Stimulated activated CD8-positive, alpha-beta memory T cell treated with anti-CD3 and anti-CD28 coated beads, Interleukin-12 subunit alpha, Interleukin-12 subunit beta, amount 100 ng/mL, for 24 hours (primary cell): ENCODE measurements around the gene UPK3BL2.
"Not testable (repeated sequence)": the region's sequence is repeated elsewhere in the genome, so short reads cannot be mapped to it uniquely, and the experiment has no call there.

Source experiments
- DNase-seq: peaks from one replicate; pipeline ENCODE4 v3.0.0-alpha.2; 2020; ENCODE audit errors: extremely low read depth

The UPK3BL2 gene, protein sequence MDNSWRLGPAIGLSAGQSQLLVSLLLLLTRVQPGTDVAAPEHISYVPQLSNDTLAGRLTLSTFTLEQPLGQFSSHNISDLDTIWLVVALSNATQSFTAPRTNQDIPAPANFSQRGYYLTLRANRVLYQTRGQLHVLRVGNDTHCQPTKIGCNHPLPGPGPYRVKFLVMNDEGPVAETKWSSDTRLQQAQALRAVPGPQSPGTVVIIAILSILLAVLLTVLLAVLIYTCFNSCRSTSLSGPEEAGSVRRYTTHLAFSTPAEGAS

DNA sequence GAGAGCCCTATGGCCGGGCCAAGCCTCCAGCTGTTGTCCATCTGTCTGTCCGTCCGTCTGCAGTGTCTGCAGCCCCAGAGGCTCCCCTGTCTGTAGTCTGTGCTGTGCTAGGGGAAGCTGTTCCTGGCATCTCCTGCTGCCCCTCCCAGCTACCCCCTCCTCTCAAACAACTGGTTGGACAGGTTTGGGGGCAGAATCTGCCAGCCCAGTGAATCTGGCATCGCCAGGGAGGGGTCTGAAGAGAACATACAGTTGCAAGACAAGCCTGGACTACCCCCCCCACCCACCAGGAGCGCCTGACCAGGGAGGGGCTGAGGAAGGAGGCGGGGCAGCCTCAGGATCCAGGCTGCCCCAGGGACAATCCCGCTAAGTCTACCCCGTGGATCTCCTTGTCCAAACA, at the start of gene UPK3BL2:
Gene UPK3BL2 (minus strand): TSS at position 101 of the 400 bp plus-strand sequence. CDS start 60 bp downstream, at position 41.
- not testable (repeated sequence) for DNase-seq

DNA sequence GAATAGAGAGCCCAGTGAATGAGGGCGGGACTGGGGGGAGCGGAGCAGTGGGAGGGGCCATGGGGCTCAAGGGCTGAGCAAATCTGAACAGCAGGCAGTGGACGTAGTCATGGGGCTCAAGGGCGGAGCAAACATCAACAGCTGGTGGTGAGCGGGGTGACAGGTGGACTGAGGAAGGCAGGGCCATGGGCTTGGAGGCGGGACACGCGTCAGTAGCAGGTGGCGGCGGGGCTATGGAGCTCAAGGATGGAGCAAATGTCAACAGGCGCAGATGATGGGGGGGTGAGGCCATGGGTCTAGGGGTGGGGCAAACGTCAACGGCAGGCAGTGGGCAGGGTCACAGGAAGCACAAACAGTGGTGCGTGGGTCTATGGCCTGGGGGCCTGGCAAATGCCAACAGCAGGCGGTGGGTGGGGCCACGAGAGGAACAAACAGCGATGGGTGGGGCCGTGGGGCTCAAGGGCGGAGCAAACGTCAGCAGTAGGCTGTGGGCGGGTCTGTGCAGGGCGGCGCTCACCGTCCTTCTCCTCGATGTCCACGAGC, 49.1 kb upstream of the UPK3BL2 start:
- peak; percentile 1 for DNase-seq

DNA sequence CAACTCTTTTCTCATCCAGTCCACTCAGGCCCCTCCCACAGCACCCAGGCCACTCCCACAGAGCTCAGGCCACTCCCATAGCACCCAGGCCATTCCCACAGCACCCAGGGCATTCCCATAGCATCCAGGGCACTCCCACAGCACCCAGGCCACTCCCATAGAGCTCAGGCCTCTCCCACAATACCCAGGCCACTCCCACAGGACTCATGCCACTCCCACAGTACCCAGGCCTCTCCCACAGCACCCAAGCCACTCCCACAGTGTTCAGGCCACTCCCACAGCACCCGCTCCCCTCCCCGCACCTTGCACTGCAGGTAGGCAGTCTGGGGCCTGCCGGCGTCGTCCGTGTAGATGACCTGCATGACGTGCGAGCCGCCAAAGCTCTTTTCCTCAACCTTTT, 46.4 kb upstream of the UPK3BL2 start:
- not testable (repeated sequence) for DNase-seq

DNA sequence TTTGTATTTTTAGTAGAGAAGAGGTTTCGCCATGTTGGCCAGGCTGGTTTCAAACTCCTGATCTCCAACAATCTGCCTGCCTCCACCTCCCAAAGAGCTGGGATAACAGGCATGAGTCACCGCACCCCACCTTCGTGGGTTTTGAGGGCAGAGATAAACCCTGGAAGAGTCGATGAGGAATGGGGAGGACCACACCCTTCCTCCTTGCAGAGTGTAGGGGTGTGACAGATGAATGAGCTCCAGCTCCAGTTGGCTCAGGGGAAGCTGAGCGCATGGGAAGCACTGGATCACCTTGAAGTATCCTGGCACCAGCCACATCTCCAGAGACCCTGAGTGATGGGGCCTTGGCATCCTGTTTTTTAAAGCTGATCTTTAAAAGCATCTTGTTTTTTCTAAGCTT, 40.0 kb upstream of the UPK3BL2 start:
- not testable (repeated sequence) for DNase-seq

DNA sequence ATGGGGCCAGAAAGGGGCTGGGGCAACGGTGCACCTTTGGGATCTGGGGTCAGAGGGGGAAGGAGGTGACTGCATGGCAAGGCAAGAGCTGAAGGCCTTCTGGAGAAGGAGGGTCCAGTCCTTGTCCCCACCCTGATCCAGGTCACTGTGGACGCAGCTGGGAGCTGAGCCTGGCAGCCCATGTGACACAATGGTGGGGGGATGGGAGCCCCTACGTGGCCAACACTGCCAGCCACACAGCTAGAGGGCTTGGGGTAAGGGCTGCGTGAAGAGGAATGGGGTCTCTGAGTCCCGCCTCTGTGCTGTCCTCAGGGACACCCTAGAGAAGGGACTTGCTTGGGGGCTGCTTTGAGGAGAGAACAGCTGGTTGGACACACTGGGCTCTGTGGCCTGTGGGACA, 38.2 kb upstream of the UPK3BL2 start:
- not testable (repeated sequence) for DNase-seq

DNA sequence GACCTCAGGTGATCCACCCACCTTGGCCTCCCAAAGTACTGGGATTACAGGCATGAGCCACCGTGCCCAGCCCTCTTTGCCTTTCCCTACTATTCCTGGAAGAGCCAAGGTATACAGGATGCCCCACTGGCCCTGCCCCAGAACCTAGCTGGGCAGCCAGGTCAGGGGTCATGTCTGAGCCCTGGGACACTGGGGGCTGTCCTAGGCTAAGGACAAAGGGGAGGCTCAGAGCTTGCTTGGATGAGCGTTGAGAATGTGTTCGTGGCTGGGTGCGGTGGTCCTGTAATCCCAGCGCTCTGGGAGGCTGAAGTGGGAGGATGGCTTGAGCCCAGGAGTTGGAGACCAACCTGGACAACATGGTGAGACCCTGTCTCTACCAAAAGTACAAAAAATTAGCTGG, 35.0 kb upstream of the UPK3BL2 start:
- DNase-seq = not testable (repeated sequence)

DNA sequence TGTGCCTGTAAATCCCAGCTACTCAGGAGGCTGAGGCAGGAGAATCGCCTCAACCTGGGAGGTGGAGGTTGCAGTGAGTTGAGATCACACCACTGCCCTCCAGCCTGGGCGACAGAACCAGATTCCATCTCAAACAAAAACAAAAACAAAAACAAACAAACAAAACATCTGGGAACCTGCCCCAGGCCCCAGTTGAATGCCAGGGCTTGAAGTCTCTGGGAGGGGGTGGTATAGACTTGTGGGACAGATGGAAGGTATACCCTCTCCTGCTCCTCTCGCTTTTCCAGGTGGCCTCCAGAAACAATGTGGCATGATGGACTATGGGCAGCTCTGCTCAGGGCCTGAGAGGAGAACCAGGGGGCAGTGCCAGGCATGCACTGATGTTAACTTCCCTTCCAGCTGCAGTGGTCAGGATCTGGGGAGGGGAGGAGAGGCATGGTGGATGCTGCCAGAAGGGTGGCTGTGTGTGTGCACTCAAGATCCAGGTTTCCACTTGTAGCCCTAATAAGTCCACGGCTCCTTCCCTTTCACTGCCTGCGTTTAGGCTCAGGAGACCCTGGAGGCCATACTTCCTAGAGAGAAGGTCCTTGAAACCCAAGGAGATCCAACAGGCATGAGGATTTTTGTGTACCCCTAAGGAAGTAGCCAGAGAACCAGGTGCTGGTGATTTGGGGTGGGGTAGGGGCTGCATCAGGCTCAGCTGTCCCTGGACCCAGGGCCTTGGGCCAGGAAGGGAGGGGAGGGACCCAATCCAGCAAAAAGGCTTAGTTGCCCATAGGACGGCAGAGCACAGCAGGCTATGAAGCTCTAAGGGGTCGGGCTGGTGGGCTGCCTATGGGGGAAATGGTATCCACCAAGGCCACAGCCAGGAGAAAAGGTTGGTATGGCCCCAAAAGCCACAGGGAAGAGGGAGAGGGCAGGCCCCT, 34.1 kb upstream of the UPK3BL2 start:
- not testable (repeated sequence) for DNase-seq

DNA sequence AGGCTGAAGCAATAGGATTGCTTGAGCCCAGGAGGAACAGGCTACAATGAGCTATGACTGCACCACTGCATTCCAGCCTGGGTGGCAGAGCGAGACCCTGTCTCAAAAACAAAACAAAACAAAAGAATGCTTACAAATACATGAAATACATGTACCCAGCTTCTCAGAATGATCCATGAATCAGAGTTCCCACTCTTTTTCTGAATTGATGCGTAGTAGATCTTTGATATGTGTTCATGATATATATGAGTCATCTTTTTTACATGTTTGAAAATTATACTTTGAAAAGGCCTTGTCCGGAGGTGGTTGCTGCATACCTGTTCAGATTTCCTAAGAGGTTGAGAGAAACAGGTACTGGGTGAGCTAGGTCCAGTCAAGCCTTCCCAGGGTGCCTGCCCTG, 32.9 kb upstream of the UPK3BL2 start:
- DNase-seq = not testable (repeated sequence)

DNA sequence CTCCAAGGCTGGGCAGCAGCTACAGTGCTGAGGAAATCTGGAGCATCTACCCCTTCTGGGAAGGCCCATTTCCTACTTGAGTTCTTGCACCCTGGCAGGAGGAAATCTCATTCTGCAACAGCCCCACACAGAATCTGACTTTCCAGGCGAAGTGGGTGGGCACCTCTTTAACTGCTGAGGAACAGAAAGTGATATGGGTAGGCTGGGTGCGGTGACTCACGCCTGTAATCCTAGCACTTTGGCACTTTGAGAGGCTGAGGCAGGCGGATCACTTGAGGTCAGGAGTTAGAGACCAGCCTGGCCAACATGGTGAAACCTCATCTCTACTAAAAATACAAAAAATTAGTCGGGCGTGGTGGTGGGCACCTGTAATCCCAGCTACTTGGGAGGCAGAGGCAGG, 31.1 kb upstream of the UPK3BL2 start:
- DNase-seq = not testable (repeated sequence)

DNA sequence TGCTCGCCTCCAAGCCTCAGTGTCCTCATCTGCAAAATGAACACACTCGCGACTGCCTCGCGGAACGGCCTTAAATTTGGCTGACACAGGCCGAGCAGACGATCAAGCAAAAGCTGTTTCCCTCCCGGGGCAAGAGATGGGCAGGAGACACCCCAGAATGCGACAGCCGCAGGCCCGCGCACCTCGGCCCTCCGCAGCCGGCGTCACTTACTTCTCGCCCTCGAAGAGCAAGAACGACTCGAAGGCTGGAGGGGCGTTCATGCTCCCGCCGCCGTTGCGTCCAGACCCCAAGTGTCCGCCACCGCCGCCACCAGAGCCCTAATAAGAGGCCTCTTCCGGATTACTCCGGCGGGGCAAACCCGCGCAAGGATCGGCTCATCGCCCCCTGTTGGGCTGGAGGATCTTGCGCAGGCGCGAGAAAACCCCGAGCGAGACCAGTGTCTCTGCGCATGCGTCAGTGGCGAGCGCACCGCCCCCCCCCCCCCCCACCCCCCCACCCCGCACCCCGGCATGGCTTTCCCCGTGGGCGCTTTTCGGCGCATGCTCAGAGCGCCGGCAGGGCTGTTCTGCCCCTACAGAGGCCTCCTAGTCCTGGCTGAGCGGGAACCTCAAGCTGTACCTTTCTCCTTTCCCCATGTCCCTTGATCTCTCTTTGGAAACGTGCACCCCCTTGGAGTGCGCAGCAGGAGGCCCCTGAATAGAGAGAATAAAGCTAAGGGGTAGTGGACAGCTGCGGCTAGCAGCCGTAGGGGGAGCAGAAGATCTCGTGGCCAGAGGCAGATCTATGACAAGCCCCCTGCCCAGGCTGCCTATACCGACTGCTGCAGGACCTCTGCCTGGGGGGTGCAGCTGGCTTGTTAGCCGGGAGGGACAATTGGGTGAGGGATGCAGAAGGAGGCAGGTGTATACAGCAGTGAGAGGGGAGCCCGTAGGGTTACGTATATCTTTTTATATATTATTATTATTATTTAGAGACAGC, 29.1 kb upstream of the UPK3BL2 start, which contains the start of gene POLR2J3:
Gene POLR2J3 (minus strand): TSS at position 323 of the 979 bp plus-strand sequence. CDS start 62 bp downstream, at position 261.
- peak; percentile 99 for DNase-seq

DNA sequence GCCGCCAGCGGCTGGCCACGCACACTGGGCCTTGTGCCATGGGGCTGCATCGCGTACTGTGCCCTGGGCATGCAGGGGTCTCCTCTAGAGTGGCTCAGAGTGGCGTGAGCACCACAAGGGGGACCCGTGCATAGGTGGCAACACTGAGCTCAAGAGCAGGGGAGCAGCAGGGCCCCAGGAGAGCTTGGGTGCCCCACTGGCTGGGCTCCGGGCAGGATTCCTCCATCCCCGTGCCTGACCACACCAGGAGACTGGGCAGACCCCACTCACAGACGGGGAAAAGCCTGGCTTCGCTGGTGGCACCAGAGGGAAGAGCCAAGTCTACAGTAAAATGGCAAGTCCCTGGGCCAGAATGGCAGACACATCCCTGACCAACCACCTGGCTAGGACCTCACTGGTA, 25.1 kb upstream of the UPK3BL2 start:
- not testable (repeated sequence) for DNase-seq

DNA sequence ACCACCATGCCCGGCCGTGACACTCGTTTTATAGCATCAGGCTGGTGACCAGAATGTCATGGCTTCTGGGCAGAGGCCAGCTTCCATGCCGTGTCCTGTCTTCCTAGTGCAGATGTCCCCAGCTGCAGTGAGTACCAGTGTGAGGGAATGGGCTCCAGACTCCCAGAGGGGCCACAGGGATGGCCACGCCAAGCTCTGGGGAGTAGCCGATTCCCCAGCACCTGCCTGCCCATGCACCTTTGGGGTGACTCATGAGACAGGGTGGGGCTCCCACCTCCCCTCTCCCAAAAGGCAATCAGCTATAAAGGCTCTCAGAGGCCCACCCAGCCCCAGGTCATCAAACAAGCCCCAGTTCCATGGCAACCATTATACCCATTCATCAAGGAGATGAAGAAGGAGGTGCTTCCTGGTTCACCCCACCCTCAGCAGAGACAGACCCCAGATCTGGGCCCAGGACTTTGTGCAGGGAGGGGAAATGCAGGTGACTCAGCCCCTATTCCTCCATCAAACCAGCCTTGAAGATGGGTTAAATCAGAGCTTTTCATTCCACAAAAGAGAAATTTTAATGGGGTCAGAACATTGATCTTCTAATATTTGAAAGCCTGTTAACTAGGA, 7.4 kb upstream of the UPK3BL2 start, which contains the start of gene SPDYE2:
Gene SPDYE2 (plus strand): TSS at position 419 of the 615 bp plus-strand sequence. CDS start 2,030 bp downstream, outside the sequence.
- not testable (repeated sequence) for DNase-seq

DNA sequence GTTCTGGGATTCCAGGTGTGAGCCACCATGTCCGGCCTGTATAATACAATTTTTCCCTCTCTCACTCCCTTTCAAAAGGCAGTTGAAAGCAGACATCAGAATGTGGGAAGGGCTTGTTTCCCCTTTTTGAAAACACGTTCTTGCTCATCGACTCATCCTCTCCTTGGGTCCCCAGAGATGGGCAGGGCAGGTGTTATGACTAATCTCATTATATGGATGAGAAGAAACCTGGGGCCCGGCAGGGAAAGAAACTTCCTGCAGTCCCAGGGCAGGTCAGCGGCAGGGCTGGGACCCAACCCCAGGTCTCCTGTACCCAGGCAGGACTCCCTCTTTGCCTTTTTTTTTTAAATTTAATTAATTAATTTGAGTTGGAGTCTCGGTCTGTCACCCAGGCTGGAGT, 2.9 kb upstream of the UPK3BL2 start:
- not testable (repeated sequence) for DNase-seq

DNA sequence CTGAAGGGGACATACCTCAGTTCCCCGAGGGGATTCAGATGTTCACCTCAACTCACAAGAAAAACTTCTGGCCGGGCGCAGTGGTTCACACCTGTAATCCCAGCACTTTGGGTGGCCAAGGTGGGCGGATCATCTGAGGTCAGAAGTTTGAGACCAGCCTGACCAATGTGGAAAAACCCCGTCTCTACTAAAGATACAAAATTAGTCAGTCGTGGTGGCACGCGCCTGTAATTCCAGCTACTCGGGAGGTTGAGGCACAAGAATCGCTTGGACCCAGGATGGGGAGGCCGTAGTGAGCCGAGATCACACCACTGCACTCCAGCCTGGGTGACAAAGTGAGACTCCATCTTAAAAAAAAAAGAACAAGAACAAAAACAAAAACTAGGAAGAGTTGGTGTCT, 1.8 kb upstream of the UPK3BL2 start:
- not testable (repeated sequence) for DNase-seq

DNA sequence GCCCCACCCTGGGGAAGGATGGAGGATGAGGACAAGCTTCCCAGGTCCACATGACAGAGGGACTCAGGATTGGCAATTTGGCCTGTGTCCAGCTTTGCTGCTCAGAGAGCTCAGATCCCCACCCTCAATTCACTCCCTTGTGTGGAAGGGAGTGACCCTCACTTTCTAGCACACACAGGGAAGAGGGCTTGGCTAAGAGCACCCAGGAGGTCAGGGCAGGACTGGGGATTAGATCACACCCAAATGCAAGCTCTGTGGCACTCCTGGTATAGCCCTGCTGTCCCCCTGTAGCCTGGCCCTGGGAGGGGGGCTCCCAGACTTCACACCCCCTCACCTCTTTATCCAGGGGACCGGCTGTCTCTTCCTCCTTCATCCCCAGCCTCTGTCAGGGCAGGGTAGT, 876 bp upstream of the UPK3BL2 start:
- not testable (repeated sequence) for DNase-seq

DNA sequence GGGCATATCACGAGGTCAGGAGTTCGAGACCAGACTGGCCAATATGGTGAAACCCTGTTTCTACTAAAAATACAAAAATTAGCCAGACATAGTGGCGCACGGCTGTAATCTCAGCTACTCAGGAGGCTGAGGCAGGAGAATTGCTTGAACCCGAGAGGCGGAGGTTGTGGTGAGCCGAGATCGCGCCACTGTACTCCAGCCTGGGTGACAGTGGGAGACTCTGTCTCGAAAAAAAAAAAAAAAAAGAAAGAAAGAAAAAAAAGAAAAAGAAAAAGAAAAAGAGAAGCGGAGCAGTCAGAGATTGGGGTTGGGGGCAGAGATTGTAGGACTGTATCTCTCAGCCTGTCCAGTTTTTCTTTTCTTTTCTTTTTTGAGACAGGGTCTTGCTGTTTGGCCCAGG, 725 bp downstream of the UPK3BL2 start:
- DNase-seq = not testable (repeated sequence)

DNA sequence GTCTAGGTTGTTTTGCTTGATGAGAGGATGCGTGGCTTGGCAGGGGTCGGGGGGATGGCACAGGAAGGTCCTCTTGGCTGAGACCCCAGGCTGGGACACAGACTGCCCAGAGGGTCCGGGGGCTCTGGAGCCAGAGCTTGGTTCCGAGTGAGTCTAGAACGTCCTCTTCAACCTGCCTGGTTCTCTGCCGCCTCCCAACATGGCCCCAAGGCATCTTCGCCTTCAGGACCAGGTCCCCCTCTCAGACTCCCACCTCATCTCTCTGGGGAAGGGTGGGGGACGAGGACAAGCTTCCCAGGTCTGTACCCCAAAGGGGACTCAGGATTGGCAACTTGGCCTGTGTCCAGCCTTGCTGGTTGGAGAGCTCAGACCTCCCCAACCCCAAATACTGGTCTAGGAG, 1.4 kb downstream of the UPK3BL2 start:
- not testable (repeated sequence) for DNase-seq

DNA sequence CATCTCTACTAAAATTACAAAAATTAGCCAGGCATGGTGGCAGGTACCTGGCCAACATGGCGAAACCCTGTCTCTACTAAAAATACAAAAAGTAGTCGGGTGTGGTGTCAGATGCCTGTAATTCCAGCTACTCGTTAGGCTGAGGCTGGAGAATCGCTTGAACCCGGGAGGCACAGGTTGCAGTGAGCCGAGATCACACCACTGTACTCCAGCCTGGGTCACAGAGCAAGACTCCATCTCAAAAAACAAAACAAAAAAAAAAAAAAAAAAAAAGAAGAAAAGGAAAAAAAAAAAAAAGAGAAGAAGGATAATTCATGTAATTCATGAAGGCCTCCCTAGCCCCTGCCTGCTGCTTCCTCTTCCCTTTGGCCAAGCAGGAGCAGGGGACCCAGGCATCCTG, 2.9 kb downstream of the UPK3BL2 start:
- DNase-seq = not testable (repeated sequence)

DNA sequence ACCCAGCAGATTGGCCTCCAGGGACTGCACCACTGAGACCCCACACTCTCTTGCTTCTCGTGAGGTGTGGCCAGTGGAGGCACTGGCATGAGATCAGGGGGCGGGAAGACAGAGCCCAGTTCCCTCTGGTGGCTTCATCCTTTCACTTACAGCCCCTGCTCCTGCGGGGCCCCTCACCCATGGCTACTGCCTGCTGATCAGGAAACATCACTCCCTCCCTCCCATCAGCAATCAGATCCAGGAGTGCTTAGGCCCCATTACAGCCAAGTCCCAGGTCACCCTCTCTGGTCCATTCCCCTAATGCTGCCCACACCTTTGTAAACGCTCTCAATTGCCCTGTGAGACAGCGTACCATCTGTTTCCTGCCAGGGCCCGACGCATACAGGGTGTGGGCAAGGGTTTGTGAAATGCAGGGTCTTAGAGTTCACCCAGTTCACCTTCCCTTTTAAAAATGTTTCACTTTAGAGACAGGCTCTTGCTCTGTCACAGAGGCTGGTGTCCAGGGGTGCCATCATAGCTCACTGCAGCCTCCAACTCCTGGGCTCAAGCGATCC, 8.4 kb downstream of the UPK3BL2 start:
- DNase-seq = not testable (repeated sequence)

DNA sequence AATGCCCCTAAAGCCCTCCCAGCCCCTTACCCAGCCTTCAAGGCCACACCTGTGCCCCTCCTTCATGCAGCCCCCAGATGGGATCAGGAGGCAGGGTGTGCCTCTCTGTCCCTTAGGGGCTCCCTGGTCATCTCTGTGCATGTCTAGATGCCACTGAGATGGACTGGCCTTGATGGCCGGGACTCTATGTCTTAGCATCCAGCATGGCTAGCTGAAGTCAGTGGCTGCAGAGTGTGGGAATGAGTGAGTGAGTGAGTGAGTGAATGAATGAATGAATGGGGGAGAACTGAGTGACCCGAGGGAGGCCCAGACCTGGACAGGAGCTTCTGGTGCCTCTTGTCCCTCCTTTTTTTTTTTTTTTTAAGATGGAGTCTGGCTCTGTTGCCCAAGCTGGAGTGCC, 11.4 kb downstream of the UPK3BL2 start:
- not testable (repeated sequence) for DNase-seq
